Activated CD8-positive, alpha-beta memory T cell treated with anti-CD3 and anti-CD28 coated beads for 4 hours (primary cell): Measurements from ENCODE around the gene LRGUK.

Experiments
- DNase-seq, 2 donors: peaks; one replicate each; pipeline ENCODE4 v3.0.0-alpha.2; 2020; ENCODE audit warnings: low read depth in 2 of 2

Gene LRGUK

GRCh38 chr7:134126146-134126545, 994 bp upstream of the LRGUK start:
- no peak for DNase-seq

- no peak for DNase-seq
These were observed 559 bp upstream of the LRGUK start for GRCh38 chr7:134126596-134126965.

DNA sequence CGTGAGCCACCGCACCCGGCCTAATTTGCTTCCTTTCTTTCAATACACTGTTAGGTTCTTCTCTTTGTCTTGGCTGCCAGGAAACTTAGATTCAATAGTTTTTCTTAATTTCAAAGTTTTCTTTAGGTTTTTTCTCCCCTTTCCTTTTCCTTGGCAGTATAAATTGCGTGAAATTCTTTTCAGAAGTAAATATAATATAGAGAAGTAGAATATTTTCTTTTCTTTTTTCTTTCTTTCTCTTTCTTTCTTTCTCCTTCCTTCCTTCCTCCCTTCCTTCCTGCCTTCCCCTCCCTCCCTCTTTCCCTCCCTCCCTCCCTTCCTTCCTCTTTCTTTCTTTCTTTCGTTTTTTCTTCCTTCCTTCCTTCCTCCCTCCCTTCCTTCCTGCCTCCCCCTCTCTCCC, 1.7 kb downstream of the LRGUK start:
- no peak for DNase-seq

GRCh38 chr7:134129856-134130523, 2.9 kb downstream of the LRGUK start:
- no peak for DNase-seq

DNA sequence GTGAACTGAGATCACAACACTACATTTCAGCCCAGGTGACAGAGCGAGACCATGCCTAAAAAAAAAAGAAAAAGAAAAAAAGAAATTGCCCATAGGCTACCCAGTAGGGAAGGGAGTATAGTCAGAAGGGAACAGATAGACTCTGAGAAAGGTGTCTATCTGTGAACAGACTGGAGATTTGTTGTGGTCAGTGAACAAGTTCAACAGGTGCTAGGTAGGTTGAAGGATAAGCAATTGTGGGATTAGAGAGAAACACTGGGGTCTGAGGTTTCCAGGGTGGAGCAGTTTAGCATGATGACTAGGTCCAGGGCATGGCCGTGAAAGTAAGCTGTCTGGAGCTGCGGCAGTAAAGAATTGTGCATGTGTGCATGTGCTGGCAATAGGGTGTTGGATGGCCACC, 6.9 kb downstream of the LRGUK start:
- DNase-seq: no peak

DNA sequence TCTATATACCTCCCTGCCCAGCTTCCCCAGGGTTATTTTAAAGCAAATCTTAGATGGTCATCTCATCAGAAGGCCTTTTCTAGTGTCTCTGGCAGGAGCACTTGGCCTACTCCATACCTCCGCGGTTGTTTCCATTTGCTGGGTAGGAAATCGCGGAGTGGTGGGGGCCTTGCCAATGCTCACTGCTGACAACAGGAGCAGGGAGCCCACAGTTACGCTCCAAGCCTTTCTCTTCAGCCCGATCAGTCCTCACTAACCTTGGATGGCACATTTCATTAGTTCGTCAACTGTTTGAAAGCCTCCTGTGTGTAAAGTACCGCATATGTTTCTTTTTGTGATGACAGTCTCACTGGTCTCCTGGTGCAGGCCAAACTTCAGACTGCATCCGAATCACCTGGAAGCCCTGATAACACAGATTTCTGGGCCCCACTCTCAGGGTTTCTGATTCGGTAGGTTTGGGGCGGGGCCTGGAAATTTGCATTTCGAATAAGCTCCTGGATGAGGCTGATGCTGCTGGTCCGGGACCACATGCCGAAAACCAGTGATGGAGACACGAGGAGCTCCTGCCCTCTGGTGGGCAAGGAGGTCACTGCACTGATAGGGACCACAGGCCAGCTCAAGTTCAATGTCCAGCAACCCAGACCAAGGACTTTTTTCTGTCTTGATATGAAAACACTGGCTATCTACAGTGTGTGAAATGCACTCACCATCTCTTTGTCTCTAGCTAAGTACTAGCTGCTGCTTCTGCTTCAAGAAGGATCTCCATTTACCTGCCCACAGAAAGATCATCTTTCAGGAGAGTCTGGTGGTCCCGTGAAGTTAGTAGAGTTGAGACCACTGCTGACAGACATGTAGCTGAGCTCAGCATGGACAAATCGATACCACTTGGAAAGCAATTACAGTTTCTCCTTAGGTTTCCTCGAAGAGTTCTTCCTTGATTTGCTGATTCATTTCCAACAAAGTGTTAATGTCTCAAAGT, 14.0 kb downstream of the LRGUK start:
- DNase-seq: peak in 1 of 2 donors; percentile 3

- DNase-seq: no peak
These were observed 14.7 kb downstream of the LRGUK start for GRCh38 chr7:134141868-134142264.

- no peak for DNase-seq
These were observed 26.5 kb downstream of the LRGUK start for GRCh38 chr7:134153493-134154136.

DNA sequence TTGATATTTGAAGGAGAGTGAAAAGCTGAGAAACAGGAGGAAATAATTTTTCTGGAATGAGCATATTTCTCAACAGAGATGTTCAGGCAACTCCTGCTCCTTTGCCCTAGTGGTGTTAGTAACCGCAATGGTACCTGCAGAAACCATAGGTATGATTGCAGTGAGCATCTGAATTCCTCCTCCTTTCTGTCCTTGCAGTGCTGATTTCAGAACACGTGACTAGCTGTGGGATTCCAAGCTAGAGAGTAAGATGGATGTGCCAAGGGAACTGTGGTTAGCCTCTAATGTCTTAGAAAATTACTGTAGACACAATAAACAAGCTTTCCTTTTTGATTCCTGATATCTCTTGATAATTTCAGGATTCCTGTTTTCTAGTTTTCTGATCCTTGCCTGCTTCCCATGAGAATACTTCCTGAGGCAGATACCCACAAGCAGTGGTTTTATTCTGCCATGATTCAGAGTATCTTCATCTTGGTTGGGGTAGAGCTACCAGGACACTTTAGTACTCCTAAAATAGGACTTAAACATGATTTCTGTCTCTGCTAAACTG, 27.5 kb downstream of the LRGUK start:
- DNase-seq: no peak

- no peak for DNase-seq
These were observed 28.1 kb downstream of the LRGUK start for GRCh38 chr7:134155206-134155605.

DNA sequence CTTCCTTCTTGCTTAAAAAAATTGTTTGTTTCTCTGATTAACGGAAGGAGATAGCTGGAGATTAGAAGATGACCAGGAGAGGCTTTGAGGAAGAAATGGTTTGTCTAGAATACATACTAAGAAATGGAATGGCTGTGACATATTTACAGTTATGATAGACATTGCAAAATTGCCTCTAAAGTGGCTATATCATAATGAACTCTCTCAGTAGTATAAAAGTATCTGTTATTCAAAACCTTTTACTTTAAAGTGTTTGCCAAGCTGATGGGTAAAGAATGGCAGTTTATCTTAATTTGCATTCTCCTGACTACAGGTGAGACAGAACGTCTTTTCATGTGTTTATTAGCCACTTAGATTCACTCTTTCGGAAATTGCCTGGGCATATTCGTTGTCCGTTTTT, 28.7 kb downstream of the LRGUK start:
- no peak for DNase-seq

DNA sequence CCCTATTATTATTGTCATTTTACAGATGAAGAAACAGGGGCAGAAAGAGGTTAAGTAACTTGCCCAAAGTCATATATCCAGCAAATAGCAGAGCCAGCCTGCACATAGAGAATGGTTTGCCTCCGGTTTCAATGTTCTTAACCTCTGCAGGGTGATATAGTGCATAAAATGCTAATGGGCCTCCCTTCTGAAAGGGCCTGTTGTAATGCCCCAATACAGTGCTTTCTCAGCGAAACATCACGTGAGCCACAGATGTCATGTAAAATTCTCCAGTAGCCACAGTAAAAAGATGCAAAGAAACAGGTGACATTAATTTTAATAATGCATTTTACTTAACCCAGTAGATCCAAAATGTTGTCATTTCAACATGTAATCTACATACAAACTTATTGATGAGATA, 38.1 kb downstream of the LRGUK start:
- no peak for DNase-seq

DNA sequence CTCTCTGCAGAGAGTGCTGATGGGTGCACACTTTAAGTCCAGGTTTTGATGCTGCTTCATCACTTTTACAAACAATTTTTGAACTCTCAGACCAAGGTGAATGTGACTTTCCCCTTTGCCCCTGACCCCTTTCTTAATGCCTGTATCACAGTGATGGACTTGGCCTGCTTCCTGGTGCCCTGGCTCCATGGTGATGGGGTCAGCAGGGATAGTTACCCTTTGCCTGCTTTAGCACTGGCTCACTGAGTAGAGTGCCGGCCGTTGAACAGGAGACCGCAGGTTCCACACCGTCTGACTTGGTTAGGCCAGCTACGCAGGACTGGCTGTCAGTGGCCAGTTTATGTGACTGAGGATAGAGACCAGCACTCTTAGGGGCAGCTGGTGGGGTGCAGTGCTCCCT, 40.1 kb downstream of the LRGUK start:
- DNase-seq: no peak

DNA sequence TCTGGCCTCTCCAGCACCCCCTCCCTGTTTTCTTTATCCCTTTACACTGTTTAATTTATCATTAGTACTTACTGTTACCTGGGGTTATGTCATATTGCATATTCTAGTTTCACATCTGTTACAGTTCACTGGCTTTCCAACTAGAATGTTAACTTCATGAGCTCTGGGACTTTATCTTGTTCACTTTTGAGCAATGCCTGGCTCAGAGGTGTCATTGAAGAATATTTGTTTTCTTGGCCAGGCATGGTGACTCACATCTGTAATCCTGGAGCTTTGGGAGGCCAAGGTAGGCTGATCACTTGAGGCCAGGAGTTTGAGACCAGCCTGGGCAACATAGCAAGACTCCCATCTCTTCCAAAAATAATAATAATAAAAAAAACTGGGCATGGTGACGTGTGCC, 40.7 kb downstream of the LRGUK start:
- DNase-seq: no peak

DNA sequence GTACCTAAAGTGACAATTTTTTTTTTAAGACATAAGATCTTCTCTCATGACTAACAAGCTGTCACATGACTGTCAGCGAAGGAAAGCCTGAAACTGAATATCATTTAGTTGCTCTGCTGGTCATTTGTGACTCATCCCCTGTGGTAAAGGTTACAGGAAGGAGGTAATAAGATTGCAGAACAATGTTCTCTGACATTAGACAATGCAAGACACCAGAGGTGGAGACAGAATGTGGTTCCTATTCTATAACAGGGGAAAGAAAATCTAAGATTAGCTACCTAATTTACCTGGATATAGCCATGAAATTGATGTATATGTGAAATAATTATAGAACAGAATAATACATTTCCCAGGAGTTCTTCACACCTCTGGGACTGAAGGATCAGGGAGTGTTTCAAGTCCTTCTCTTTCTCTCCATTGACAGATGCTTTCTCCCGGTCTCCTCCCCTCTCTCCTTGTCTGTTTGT, 47.7 kb downstream of the LRGUK start:
- no peak for DNase-seq

- no peak for DNase-seq
These were observed 48.3 kb downstream of the LRGUK start for GRCh38 chr7:134175334-134176036.

GRCh38 chr7:134176037-134176350, 48.9 kb downstream of the LRGUK start:
- DNase-seq: no peak

- DNase-seq: no peak
These were observed 52.2 kb downstream of the LRGUK start for GRCh38 chr7:134179036-134180011.

DNA sequence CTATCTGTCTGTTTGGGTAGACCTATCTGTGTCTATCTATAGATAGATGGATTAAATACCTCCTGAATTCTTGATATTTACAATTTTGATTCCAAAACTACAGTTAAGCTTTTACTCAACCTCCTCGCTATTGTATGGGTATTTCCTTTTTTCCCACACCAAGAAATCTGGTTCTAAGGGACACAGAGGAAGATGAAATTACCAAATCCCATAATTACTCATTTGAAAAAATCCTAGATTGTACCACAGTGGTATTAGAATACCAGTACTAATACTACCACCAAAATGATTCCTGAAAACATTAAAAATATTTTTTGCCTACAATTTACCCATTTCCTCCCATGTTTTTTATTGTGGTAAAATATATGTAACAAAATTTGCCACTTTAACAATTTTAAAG, 53.2 kb downstream of the LRGUK start:
- DNase-seq: no peak

DNA sequence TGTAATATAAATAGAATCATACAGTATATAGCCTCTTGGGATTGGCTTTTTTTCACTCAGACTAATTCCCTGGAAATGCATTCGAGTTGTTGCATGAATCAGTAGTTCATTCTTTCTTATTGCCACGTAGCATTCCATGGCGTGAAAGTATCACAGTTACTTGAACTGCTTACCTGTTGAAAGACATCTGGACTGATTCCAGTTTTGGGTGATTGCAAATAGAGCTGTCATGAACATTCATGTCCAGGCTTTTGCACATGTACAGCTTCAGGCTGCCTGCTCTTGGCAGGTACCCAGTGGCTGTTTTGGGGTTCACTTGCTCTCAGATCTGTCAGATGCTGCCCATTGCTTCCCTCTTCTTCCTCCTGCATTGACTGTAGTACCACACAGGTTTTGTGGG, 54.9 kb downstream of the LRGUK start:
- no peak for DNase-seq

DNA sequence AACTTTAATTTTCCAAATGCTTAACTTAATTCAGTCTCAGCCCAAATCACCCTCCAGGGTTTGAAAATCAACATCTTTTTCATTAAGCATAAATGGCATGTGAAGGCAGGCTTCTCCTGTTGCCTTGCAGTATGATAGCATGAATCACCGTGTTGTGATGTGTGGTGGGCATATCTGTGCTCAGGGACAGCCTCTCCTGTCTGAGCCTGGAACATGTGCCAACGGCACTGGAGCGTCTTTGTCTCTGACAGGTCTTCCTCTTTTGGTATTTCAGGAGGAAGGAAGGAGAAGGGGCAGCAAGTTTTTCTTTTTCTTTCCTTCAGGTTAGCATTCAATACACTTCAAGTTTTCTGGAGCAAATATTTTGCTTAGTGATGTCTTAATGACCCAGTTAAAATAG, 57.6 kb downstream of the LRGUK start:
- DNase-seq: no peak
